K562 (cell line): ENCODE measurements around the gene CACNA2D2.

Experiments
- EZH2 ChIP-seq: IDR thresholded peaks from 2 replicates; pipeline ENCODE4 v1.6.1; 2012; ENCODE audit warnings: low read depth, mild to moderate bottlenecking, inconsistent platforms, low read length, borderline replicate concordance
- ZNF354B ChIP-seq: fragments of 250-450 bp; sonication (Bioruptor Pico); IDR thresholded peaks from 2 replicates; pipeline ENCODE4 v1.4.0; 2020
- TF ChIP-seq, protein P1 (sequence below): sonication (generic); formaldehyde crosslinking; IDR thresholded peaks from 2 replicates; pipeline ENCODE4 v1.5.0; 2020; ENCODE audit warnings: missing genetic modification reagents

DNA sequence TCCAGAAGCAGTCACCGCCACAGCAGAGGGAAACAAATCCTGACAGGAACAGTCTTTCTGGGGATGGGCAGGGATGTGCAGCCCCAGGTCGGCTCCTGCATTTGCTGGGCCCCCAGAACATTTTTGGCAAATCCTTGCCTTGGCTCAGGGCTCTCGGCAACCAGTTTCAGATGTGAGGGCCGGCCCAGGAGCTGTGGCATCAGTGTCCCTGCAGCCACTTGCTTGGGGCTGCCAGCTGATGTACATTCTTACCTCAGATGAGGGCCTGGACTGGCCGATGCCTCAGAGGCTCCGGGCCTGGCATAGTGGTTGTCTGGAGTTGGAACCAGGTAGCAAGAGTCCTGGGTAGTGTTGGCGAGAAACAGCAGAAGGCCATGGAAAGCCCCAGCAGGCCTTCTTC lies 148.6 kb downstream of the CACNA2D2 start:
- no peak for TF ChIP-seq ZNF354B (CRISPR knock-in tag)
- no peak for TF ChIP-seq EZH2
- TF ChIP-seq, protein P1, sequence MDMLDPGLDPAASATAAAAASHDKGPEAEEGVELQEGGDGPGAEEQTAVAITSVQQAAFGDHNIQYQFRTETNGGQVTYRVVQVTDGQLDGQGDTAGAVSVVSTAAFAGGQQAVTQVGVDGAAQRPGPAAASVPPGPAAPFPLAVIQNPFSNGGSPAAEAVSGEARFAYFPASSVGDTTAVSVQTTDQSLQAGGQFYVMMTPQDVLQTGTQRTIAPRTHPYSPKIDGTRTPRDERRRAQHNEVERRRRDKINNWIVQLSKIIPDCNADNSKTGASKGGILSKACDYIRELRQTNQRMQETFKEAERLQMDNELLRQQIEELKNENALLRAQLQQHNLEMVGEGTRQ: no peak
